GM20000 (cell line): ENCODE data around the gene AMHR2.
A peak's percentile ranks its signal among the peaks of the same experiment; 100 is the strongest.
"Not testable (repeated sequence)": the region's sequence is repeated elsewhere in the genome, so short reads cannot be mapped to it uniquely, and the experiment has no call there.

ENCODE experiments used
- DNase-seq: peaks from one replicate; pipeline ENCODE4 v3.0.0; 2012; ENCODE audit warnings: low spot score
- CTCF ChIP-seq: IDR thresholded peaks from 2 replicates; pipeline ENCODE4 v1.5.1; 2012; ENCODE audit warnings: mild to moderate bottlenecking, control low read depth; ENCODE audit errors: extremely low read depth, missing control alignments

The AMHR2 gene

GRCh38 chr12:53399896-53400295, 23.8 kb upstream of the AMHR2 start:
- no peak for TF ChIP-seq CTCF
- no peak for DNase-seq

DNA sequence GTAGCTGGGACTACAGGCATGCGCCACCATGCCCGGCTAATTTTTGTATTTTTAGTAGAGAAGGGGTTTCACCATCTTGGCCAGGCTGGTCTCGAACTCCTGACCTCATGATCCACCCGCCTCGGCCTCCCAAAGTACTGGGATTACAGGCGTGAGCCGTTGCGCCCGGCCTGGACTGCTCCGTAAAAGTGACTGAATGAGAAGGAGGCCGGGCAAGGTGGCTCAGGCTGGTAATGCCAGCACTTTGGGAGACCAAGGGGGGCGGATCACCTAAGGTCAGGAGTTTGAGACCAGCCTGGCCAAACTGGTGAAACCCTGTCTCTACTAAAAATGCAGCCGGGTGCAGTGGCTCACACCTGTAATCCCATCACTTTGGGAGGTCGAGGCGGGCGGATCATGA, 21.3 kb upstream of the AMHR2 start:
- DNase-seq, result not testable (repeated sequence)

GRCh38 chr12:53402871-53403270, 20.8 kb upstream of the AMHR2 start:
- no peak for TF ChIP-seq CTCF
- DNase-seq, result no peak

DNA sequence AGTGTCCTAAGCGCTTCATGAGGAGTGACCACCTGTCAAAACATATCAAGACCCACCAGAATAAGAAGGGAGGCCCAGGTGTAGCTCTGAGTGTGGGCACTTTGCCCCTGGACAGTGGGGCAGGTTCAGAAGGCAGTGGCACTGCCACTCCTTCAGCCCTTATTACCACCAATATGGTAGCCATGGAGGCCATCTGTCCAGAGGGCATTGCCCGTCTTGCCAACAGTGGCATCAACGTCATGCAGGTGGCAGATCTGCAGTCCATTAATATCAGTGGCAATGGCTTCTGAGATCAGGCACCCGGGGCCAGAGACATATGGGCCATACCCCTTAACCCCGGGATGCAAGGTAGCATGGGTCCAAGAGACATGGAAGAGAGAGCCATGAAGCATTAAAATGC, 12.7 kb upstream of the AMHR2 start:
- TF ChIP-seq CTCF, result no peak
- no peak for DNase-seq

DNA sequence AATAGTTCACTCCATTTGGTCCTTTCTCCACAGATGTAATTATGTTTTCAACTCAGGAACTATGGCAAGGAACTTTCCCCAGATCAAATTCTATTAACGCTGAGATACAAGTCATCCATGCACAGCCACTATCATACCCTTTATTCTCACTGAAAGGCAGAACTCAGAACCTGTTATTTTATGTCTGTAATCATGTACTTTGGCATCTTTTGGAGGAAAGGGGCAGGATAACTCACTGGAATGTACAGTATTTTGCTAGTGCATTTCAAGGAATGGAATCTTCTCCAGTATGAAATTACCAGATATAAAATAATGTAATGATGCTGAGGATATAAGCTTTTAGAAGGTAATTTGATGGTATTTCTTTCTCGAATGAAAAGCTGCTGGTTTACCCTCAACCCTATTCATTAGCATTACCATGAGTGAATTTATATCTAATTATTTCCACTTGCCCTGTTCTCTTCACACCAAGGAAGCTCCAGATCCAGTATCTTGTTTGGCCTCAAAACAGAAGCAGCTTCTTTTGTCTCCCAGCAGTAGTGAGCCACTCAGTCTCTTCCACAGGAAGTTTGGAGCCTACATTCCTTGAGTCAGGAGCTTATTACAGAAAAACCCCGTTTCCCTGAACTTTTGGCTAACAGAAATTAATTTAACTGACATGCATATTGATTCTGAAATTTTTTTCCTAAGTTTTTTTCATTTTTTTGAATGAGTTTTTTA, 10.0 kb upstream of the AMHR2 start:
- no peak for DNase-seq
- no peak for TF ChIP-seq CTCF

DNA sequence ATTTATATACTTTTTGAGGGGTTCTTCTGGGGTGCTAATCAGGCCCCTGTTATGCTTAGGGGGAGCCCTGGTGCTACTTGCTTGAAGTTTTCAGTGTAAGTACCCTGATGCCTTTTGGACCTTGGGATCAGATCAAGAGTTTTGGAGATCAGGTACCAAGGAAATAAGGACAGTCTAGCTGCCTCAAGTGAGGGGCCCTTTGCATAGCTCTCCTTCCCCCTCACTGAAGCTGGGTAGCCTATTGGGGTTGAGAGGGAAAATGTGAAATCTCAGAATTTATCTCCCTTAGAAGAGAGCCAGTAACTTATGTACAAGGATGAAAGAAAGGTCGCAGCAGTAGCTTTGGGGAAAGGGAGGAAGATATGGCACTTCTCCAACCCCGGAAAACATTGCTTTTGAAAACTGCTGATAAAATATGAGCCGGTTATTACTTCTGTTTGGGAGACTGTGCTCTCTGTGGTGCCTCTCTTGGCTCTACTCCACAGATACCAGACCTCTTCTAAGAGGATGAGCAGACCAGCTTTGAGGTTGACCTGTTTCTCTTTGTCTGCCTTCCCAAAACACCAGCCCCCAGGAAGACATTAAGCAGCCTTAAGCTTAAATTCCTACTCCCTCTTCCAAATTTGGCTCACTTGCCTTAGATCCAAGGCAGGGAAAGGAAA, 8.8 kb upstream of the AMHR2 start:
- no peak for DNase-seq
- TF ChIP-seq CTCF, result no peak

DNA sequence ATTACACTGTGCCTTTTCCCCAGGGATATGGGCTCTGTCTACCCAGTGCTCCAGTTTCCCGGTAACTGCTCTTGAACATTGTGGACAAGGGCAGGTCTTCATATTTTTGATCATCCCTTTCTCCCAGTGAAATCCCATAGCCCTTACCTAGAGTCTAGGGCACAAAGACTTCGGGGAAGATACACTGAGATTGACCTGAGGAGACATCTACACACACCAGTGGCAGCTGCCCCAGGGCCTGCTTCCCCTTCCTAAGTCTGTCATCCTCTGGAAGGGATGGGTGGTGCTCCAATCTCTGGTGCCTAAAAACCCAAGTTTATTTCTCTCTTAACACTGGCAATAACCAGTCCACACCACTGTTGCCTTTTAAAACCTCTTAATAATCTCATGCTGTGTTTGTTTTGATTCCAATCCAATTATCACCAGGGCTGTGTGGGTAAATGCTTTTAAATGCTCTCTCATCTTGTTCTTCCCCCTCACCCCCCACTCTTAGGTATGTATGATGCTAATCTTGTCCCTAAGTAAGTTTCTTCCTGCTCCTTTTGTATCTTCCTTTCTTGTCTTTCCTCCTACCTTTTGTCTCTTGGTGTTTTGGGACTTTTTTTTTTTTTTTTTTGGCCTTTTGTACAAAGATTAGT, 7.8 kb upstream of the AMHR2 start:
- DNase-seq, result not testable (repeated sequence)

DNA sequence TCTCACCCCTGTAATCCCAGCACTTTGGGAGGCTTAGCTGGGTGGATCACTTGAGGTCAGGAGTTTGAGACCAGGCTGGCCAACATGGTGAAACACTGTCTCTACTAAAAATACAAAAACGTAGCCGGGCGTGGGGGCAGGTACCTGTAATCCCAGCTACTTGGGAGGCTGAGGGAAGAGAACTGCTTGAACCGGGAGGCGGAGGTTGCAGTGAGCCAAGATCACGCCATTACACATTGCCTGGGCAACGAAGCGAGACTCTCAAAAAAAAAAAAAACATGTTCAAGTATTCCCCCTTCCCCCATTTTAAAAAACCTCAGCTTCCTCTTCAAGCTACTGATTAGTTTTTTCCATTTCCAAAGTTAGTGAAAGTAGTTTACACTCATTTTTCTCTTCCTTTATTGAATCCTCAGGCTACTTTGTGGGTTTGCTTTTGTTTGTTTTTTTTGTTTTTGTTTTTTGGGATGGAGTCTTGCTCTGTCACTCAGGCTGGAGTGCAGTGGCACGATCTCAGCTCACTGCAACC, 6.3 kb upstream of the AMHR2 start:
- peak; percentile 38 for DNase-seq

- DNase-seq, result no peak
- TF ChIP-seq CTCF, result no peak
These were observed 5.4 kb upstream of the AMHR2 start for GRCh38 chr12:53418221-53418620.
